Osteocyte (in vitro differentiated cells): Measurements from ENCODE around the gene COL27A1. TPM values are rescaled to one million over a fixed set of nuclear protein-coding genes. Genes with fewer than 3 reads are reported as not detected.

Experiments used
- DNase-seq: peaks from one replicate; pipeline ENCODE4 v3.0.0; 2021; ENCODE audit warnings: mixed read lengths; ENCODE audit not compliant: unreplicated experiment; ENCODE audit errors: extremely low spot score
- H3K27ac Mint-ChIP-seq: one replicate; pipeline ENCODE4 v1.8.0; 2021; ENCODE audit warnings: mild to moderate bottlenecking, mixed read lengths; ENCODE audit not compliant: unreplicated experiment
- H3K27me3 Mint-ChIP-seq: one replicate; pipeline ENCODE4 v1.8.0; 2021; ENCODE audit warnings: mixed read lengths; ENCODE audit not compliant: unreplicated experiment
- H3K36me3 Mint-ChIP-seq: one replicate; pipeline ENCODE4 v1.8.0; 2021; ENCODE audit warnings: mixed read lengths; ENCODE audit not compliant: unreplicated experiment
- H3K4me1 Mint-ChIP-seq: one replicate; pipeline ENCODE4 v1.8.0; 2021; ENCODE audit warnings: mixed read lengths; ENCODE audit not compliant: unreplicated experiment
- H3K4me3 Mint-ChIP-seq: one replicate; pipeline ENCODE4 v1.8.0; 2021; ENCODE audit warnings: mild to moderate bottlenecking, moderate library complexity, mixed read lengths; ENCODE audit not compliant: unreplicated experiment
- H3K9me3 Mint-ChIP-seq: one replicate; pipeline ENCODE4 v1.8.0; 2021; ENCODE audit warnings: mixed read lengths; ENCODE audit not compliant: unreplicated experiment
- total RNA-seq: library from RNA; stranded (reverse); gene quantifications from 2 replicates; pipeline ENCODE4 v1.2.1, GENCODE V29; 2021
- TF ChIP-seq, protein P1 (sequence below): fragments of 200-600 bp; sonication (generic); IDR thresholded peaks from 2 replicates; pipeline ENCODE4 v1.5.0; 2021; ENCODE audit warnings: antibody characterized with exemption, mild to moderate bottlenecking, moderate library complexity

COL27A1 gene
- total RNA-seq, 1 donor from 2014 or later: 44.4 TPM

DNA sequence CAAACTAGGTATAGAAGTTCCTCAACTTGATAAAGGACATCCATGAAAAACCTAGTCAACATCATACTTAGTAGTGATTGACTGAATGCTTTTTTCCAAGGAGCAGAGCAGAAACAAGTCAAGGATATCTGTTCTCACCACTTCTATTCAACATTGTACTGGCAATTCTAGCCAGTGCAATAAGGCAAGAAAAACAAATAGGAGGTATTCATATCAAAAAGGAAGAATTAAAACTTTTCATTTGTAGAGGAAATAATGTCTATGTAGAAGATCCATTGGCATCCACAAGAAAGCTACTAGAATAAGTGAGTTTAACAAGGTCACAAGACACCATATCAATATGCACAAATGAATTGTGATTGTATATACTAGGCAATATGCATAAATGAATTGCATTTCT lies 139.3 kb downstream of the COL27A1 start:
- peaks cover 17% of the 10 kb centered on the region for H3K9me3 Mint-ChIP-seq
- peaks cover 62% of the 10 kb centered on the region for H3K36me3 Mint-ChIP-seq
- DNase-seq: no peak
- peaks cover 7% of the 10 kb centered on the region for H3K4me1 Mint-ChIP-seq
- H3K27me3 Mint-ChIP-seq: no peaks in the 10 kb centered on the region
- H3K27ac Mint-ChIP-seq: no peak overlapping the region
- no peak overlapping the region for H3K4me3 Mint-ChIP-seq
- TF ChIP-seq, protein P1, sequence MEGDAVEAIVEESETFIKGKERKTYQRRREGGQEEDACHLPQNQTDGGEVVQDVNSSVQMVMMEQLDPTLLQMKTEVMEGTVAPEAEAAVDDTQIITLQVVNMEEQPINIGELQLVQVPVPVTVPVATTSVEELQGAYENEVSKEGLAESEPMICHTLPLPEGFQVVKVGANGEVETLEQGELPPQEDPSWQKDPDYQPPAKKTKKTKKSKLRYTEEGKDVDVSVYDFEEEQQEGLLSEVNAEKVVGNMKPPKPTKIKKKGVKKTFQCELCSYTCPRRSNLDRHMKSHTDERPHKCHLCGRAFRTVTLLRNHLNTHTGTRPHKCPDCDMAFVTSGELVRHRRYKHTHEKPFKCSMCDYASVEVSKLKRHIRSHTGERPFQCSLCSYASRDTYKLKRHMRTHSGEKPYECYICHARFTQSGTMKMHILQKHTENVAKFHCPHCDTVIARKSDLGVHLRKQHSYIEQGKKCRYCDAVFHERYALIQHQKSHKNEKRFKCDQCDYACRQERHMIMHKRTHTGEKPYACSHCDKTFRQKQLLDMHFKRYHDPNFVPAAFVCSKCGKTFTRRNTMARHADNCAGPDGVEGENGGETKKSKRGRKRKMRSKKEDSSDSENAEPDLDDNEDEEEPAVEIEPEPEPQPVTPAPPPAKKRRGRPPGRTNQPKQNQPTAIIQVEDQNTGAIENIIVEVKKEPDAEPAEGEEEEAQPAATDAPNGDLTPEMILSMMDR: no peak

DNA sequence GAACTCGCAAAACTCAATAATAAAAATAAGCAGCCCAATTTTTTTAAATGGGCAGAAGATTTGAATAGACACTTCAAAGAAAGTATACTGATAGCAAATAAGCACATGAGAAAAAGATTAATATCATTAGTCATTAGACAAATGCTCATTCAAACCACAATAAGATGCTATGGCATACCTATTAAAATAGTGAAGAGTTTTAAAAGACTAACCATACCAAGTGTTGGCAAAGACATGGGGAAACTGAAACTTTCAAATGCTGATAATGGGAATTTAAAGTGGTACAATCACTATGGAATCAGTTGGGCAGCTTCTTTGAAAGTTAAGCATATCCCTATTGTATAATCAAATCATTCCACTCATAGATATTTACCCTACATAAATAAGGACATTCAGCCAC lies 141.0 kb downstream of the COL27A1 start:
- TF ChIP-seq, protein P1: no peak
- no peak overlapping the region for H3K27ac Mint-ChIP-seq
- H3K9me3 Mint-ChIP-seq: peaks cover 17% of the 10 kb centered on the region
- peaks cover 63% of the 10 kb centered on the region for H3K36me3 Mint-ChIP-seq
- no peaks in the 10 kb centered on the region for H3K27me3 Mint-ChIP-seq
- no peak overlapping the region for H3K4me3 Mint-ChIP-seq
- H3K4me1 Mint-ChIP-seq: no peaks in the 10 kb centered on the region
- DNase-seq: no peak

DNA sequence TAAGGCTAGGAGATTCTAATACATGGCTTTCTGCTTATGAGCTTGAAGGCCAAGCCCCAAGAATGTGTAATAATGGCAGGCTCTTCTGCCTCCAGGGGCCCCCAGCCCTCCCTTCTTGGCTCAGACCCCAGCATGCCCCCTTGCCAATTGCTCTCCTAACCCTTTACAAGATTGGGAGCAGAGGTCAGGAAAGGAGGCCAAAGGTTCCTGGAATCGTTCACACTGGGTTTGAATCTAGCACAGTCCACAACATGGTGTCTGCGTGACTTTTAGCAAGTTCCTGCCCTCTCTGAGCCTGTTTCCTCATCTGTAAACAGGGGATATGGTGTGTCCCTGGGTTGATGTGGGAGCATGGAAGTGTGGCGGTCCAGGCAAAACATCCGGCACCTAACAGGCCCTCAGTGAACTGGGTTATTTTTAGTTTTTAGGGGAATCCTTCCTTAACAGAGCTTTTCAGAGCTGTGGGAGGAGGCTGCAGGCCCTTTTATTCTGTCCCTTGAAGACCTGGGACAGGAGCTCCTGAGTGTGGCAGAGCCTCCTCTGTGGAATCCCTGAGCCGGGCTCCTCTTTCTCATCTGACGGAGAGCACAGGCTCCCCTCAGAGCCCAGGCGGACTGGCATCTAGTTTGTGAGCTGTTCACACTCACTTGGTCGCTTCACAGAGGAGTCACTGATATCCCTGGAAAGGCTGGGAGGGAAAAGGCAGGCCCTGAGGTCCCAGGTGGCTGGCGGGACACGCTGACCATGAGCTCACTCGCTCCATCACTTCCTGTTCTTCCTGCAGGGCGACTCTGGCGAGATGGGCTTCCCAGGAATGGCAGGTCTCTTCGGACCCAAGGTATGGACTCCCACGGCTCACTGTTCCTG lies 144.2 kb downstream of the COL27A1 start:
- H3K4me3 Mint-ChIP-seq: no peak overlapping the region
- TF ChIP-seq, protein P1: no peak
- no peaks in the 10 kb centered on the region for H3K27me3 Mint-ChIP-seq
- DNase-seq: peak; percentile 74
- no peaks in the 10 kb centered on the region for H3K4me1 Mint-ChIP-seq
- no peak overlapping the region for H3K27ac Mint-ChIP-seq
- H3K36me3 Mint-ChIP-seq: peaks cover 43% of the 10 kb centered on the region
- peaks cover 16% of the 10 kb centered on the region for H3K9me3 Mint-ChIP-seq

DNA sequence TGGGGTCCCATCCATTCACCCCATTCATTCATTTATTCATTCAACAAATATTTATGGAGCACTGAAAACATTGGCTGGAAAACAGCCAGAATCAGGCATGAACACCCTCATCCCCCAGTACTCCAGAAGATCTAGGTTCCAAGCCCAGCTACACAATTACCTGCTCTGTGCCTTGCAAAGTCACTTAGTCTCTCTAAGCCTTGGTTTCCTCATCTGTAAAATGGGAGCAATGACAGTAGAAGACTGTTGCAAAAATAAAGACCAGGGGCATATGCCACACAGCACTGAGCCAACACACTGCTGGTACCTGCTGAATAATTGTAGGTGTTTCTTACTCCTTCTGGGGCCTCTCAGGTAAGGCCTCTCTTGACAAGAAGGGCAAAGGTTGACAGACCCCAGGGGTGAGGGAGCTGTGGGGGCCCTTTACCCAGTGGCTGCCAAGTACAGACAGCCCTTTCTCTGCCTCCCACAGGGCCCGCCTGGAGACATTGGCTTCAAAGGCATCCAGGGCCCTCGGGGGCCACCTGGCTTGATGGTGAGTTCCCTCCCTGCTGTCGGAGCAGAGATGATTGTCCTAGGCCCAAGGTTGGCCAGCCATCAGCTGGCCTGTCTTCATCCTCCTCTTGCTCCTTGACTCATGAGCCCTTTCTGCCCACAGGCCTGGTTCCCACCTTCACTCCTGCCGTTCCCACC lies 145.0 kb downstream of the COL27A1 start:
- Mint-ChIP-seq H3K4me1 (no peaks in the 10 kb centered on the region), H3K27me3 (no peaks in the 10 kb centered on the region), H3K36me3 (peaks cover 35% of the 10 kb centered on the region), H3K9me3 (peaks cover 8% of the 10 kb centered on the region), H3K27ac (no peak overlapping the region), H3K4me3 (no peak overlapping the region)
- DNase-seq: peak; percentile 73
- TF ChIP-seq, protein P1: no peak
